Measurements from ENCODE around the gene ARHGAP26. TPM values are rescaled to one million over a fixed set of nuclear protein-coding genes. Genes with fewer than 3 reads are reported as not detected.

ARHGAP26 gene
- polyA plus RNA-seq, 1 donor from 2014 or later: 0.83 TPM

- Histone ChIP-seq H3K79me2 (replicated peaks; ENCODE audit: insufficient read depth, low read length) (no peaks in the 10 kb centered on the region), H3K27me3 (ENCODE audit: insufficient read depth, low read depth, low read length) (no peaks in the 10 kb centered on the region), H3K9me2 (ENCODE audit: insufficient read depth, low read length) (no peaks in the 10 kb centered on the region), H3K9ac (ENCODE audit: low read length) (no peak overlapping the region), H3K36me3 (ENCODE audit: insufficient read depth, low read length) (no peaks in the 10 kb centered on the region), H4K20me1 (ENCODE audit: insufficient read depth) (no peaks in the 10 kb centered on the region), H3F3A (ENCODE audit: insufficient read depth, low read length, poor library complexity, severe bottlenecking) (no peaks in the 10 kb centered on the region), H3K4me3 (ENCODE audit: low read length) (no peak overlapping the region), H3K4me2 (ENCODE audit: low read length) (no peak overlapping the region), H2AFZ (ENCODE audit: low read depth, low read length) (no peak overlapping the region), H3K27ac (ENCODE audit: low read length) (no peak overlapping the region), H3K9me3 (ENCODE audit: low read length) (no peaks in the 10 kb centered on the region)
- TF ChIP-seq, protein P1, sequence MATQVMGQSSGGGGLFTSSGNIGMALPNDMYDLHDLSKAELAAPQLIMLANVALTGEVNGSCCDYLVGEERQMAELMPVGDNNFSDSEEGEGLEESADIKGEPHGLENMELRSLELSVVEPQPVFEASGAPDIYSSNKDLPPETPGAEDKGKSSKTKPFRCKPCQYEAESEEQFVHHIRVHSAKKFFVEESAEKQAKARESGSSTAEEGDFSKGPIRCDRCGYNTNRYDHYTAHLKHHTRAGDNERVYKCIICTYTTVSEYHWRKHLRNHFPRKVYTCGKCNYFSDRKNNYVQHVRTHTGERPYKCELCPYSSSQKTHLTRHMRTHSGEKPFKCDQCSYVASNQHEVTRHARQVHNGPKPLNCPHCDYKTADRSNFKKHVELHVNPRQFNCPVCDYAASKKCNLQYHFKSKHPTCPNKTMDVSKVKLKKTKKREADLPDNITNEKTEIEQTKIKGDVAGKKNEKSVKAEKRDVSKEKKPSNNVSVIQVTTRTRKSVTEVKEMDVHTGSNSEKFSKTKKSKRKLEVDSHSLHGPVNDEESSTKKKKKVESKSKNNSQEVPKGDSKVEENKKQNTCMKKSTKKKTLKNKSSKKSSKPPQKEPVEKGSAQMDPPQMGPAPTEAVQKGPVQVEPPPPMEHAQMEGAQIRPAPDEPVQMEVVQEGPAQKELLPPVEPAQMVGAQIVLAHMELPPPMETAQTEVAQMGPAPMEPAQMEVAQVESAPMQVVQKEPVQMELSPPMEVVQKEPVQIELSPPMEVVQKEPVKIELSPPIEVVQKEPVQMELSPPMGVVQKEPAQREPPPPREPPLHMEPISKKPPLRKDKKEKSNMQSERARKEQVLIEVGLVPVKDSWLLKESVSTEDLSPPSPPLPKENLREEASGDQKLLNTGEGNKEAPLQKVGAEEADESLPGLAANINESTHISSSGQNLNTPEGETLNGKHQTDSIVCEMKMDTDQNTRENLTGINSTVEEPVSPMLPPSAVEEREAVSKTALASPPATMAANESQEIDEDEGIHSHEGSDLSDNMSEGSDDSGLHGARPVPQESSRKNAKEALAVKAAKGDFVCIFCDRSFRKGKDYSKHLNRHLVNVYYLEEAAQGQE (IDR thresholded peaks at IDR 0.05; ENCODE audit: borderline replicate concordance): no peak
- TF ChIP-seq SMC3 (conservative IDR thresholded peaks at IDR 0.05; ENCODE audit: poor library complexity) (no peak), MXI1 (conservative IDR thresholded peaks at IDR 0.05; ENCODE audit: poor library complexity, severe bottlenecking) (no peak), RAD21 (conservative IDR thresholded peaks at IDR 0.05) (no peak), EZH2 (IDR thresholded peaks at IDR 0.05; ENCODE audit: borderline replicate concordance, insufficient read depth, low read length, poor library complexity, severe bottlenecking) (no peak), POLR2AphosphoS5 (IDR thresholded peaks at IDR 0.05) (no peak), TAF1 (IDR thresholded peaks at IDR 0.05; ENCODE audit: low read depth) (no peak), EP300 (conservative IDR thresholded peaks at IDR 0.05; ENCODE audit: poor library complexity, severe bottlenecking) (no peak)
- TF ChIP-seq, protein P2, sequence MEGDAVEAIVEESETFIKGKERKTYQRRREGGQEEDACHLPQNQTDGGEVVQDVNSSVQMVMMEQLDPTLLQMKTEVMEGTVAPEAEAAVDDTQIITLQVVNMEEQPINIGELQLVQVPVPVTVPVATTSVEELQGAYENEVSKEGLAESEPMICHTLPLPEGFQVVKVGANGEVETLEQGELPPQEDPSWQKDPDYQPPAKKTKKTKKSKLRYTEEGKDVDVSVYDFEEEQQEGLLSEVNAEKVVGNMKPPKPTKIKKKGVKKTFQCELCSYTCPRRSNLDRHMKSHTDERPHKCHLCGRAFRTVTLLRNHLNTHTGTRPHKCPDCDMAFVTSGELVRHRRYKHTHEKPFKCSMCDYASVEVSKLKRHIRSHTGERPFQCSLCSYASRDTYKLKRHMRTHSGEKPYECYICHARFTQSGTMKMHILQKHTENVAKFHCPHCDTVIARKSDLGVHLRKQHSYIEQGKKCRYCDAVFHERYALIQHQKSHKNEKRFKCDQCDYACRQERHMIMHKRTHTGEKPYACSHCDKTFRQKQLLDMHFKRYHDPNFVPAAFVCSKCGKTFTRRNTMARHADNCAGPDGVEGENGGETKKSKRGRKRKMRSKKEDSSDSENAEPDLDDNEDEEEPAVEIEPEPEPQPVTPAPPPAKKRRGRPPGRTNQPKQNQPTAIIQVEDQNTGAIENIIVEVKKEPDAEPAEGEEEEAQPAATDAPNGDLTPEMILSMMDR (IDR thresholded peaks at IDR 0.05; ENCODE audit: poor library complexity, severe bottlenecking): no peak
These were observed 383.3 kb downstream of the ARHGAP26 start for GRCh38 chr5:143153332-143154119.

DNA sequence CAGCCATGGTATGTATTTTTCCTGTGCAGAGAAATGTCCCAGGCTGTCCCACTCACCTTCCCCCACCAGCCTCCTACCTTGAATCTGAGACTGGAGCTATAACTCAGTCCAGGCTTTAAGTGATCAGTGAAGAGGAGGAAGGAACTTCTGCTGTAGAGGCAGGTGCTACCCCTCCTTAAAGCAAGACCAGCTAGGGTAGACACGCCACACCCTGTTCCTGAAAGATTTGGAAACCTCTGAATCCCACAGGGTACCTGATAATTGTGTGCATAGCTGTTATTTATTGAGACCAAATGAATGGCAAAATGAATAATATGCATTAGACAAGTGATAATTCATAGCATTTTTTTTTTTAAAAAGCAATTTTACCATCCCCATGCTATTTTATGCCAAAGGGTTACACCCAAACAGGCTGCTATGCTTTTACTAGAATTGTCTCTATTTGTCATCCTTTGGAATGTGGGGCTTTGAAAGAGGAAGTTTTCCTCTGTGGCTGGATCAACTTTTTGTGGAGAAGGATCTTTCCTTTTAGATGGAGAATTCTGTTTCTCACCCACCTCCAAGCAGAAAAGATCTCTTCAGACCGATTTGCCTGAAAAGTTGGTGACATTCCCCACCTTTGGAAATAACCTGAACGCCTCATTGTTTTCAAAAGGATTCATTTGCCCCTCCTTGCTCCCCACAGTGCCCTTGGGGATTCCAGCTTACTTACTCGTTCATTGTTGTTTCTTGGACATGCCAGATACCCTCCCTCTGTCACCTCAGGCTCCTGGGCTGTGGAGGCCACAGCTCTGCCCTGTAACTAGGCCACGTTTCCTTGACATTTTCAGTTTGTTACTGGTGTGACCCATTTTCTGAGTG lies 384.6 kb downstream of the ARHGAP26 start:
- Histone ChIP-seq H3K9me3 (ENCODE audit: low read length) (no peaks in the 10 kb centered on the region), H3F3A (ENCODE audit: insufficient read depth, low read length, poor library complexity, severe bottlenecking) (no peaks in the 10 kb centered on the region), H3K4me2 (ENCODE audit: low read length) (no peak overlapping the region), H2AFZ (ENCODE audit: low read depth, low read length) (no peak overlapping the region), H3K4me3 (ENCODE audit: low read length) (no peak overlapping the region), H3K9me2 (ENCODE audit: insufficient read depth, low read length) (no peaks in the 10 kb centered on the region), H3K36me3 (ENCODE audit: insufficient read depth, low read length) (no peaks in the 10 kb centered on the region), H3K27ac (ENCODE audit: low read length) (no peak overlapping the region), H4K20me1 (ENCODE audit: insufficient read depth) (no peaks in the 10 kb centered on the region), H3K79me2 (replicated peaks; ENCODE audit: insufficient read depth, low read length) (no peaks in the 10 kb centered on the region), H3K27me3 (ENCODE audit: insufficient read depth, low read depth, low read length) (no peaks in the 10 kb centered on the region), H3K9ac (ENCODE audit: low read length) (no peak overlapping the region)
- TF ChIP-seq TAF1 (IDR thresholded peaks at IDR 0.05; ENCODE audit: low read depth) (no peak), RAD21 (conservative IDR thresholded peaks at IDR 0.05) (no peak), SMC3 (conservative IDR thresholded peaks at IDR 0.05; ENCODE audit: poor library complexity) (no peak), POLR2AphosphoS5 (IDR thresholded peaks at IDR 0.05) (no peak), EZH2 (IDR thresholded peaks at IDR 0.05; ENCODE audit: borderline replicate concordance, insufficient read depth, low read length, poor library complexity, severe bottlenecking) (no peak), EP300 (conservative IDR thresholded peaks at IDR 0.05; ENCODE audit: poor library complexity, severe bottlenecking) (no peak), MXI1 (conservative IDR thresholded peaks at IDR 0.05; ENCODE audit: poor library complexity, severe bottlenecking) (no peak)
- TF ChIP-seq, protein P1 (IDR thresholded peaks at IDR 0.05; ENCODE audit: borderline replicate concordance): no peak
- TF ChIP-seq, protein P2 (IDR thresholded peaks at IDR 0.05; ENCODE audit: poor library complexity, severe bottlenecking): no peak
